Smooth muscle cell (in vitro differentiated cells): ENCODE data around the gene ACTN1. TPM values are rescaled to one million over a fixed set of nuclear protein-coding genes. Genes with fewer than 3 reads are reported as not detected.

ENCODE experiments used
- DNase-seq: peaks from one replicate; lab custom pipeline; 2025; ENCODE audit not compliant: unreplicated experiment; lab: John Stamatoyannopoulos, UW
- H2AFZ ChIP-seq: fragments of 200-600 bp; sonication (generic); 2 replicates; pipeline ENCODE4 v1.6.0; 2016; ENCODE audit warnings: antibody characterized with exemption, low read depth, mild to moderate bottlenecking
- H3F3A ChIP-seq: fragments of 200-600 bp; sonication (generic); 2 replicates; pipeline ENCODE4 v1.6.0; 2017; ENCODE audit warnings: antibody characterized with exemption, low read depth
- H3K27ac ChIP-seq: fragments of 200-600 bp; sonication (generic); 2 replicates; pipeline ENCODE4 v1.5.1; 2016; ENCODE audit warnings: low read depth, mild to moderate bottlenecking
- H3K27me3 ChIP-seq: fragments of 200-600 bp; sonication (generic); 2 replicates; pipeline ENCODE4 v1.6.1; 2016; ENCODE audit warnings: low read depth, mild to moderate bottlenecking
- H3K36me3 ChIP-seq: fragments of 200-600 bp; sonication (generic); 2 replicates; pipeline ENCODE4 v1.5.1; 2016; ENCODE audit warnings: low read depth
- H3K4me1 ChIP-seq: fragments of 200-600 bp; sonication (generic); 2 replicates; pipeline ENCODE4 v1.5.1; 2016; ENCODE audit warnings: low read depth
- H3K4me2 ChIP-seq: fragments of 200-600 bp; sonication (generic); 2 replicates; pipeline ENCODE4 v1.6.0; 2016; ENCODE audit warnings: mild to moderate bottlenecking
- H3K4me3 ChIP-seq: fragments of 200-600 bp; sonication (generic); 2 replicates; pipeline ENCODE4 v1.5.1; 2016; ENCODE audit warnings: mild to moderate bottlenecking
- H3K79me2 ChIP-seq: fragments of 200-600 bp; sonication (generic); 2 replicates; pipeline ENCODE4 v1.6.0; 2016; ENCODE audit warnings: low read depth, mild to moderate bottlenecking
- H3K9ac ChIP-seq: fragments of 200-600 bp; sonication (generic); 2 replicates; pipeline ENCODE4 v1.6.0; 2016; ENCODE audit warnings: low read depth
- H3K9me3 ChIP-seq: fragments of 200-600 bp; sonication (generic); replicated peaks from 2 replicates; pipeline ENCODE4 v1.5.1; 2016; ENCODE audit warnings: low read depth
- H4K20me1 ChIP-seq: fragments of 200-600 bp; sonication (generic); 2 replicates; pipeline ENCODE4 v1.6.0; 2016; ENCODE audit warnings: low read depth
- whole genome bisulfite sequencing: methylation state at CpG from one replicate; pipeline ENCODE4 v1.1.7; 2016; ENCODE audit warnings: low lambda C conversion rate; 5-methylcytosine and 5-hydroxymethylcytosine counted together
- polyA plus RNA-seq: library from polyadenylated mRNA; unstranded; fragments of >200 nt; fragmentation: Nextera tagmentation; extraction: Ambion mirVana; gene quantifications from 2 replicates; pipeline ENCODE4 v1.2.1, GENCODE V29; 2016
- total RNA-seq: library from RNA; depleted of rRNA; stranded (reverse); fragments of >200 nt; gene quantifications from 2 replicates; pipeline ENCODE4 v1.2.3, GENCODE V29; 2014
- TF ChIP-seq, protein P1 (sequence below): fragments of 200-600 bp; sonication (generic); IDR thresholded peaks from 2 replicates; pipeline ENCODE4 v1.5.1; 2017; ENCODE audit warnings: borderline replicate concordance, mild to moderate bottlenecking, antibody characterized with exemption; ENCODE audit not compliant: insufficient read depth, poor library complexity, severe bottlenecking

The ACTN1 gene
- total and polyA plus RNA-seq, 2 experiments from 2014 or later, result 422 to 806 TPM

DNA sequence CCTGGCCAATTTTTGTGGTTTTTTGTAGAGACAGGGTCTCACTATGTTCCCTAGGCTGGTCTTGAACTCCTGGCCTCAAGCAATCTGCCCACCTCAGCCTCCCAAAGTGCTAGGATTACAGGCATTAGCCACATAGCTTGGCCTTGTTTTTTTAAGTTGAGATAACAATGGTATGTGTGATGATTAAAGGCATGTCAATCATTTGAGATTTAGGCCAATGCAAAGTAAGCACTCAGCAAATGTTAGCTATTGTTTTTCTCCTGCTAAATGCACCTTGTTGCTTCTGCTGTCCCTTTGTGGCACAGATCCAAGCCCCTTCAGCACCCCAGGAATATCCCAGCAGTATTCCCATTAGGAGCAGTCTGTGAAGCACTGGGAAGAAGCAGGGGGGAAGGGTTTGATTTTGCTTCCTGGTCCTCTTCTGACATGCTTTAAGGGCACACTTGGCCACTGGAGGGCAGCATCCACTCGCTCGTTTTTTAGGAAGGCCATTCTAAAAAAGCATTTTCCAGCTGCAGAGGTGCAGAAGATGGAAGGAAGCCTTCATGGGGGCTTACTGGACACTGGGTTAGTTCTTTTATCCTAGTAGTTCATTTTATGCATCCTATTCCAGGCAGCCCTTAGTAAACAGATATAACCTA is 116.0 kb downstream of the ACTN1 start:
- no peaks in the 10 kb centered on the region for H3K79me2 ChIP-seq
- no peaks in the 10 kb centered on the region for H3K9me3 ChIP-seq
- H3F3A ChIP-seq, result peaks cover 22% of the 10 kb centered on the region
- no peaks in the 10 kb centered on the region for H3K36me3 ChIP-seq
- no peak overlapping the region for H3K9ac ChIP-seq
- H2AFZ ChIP-seq, result no peak overlapping the region
- H3K4me1 ChIP-seq, result no peaks in the 10 kb centered on the region
- H3K4me2 ChIP-seq, result no peak overlapping the region
- H4K20me1 ChIP-seq, result peaks cover 8% of the 10 kb centered on the region
- H3K27ac ChIP-seq, result no peak overlapping the region
- TF ChIP-seq, protein P1, sequence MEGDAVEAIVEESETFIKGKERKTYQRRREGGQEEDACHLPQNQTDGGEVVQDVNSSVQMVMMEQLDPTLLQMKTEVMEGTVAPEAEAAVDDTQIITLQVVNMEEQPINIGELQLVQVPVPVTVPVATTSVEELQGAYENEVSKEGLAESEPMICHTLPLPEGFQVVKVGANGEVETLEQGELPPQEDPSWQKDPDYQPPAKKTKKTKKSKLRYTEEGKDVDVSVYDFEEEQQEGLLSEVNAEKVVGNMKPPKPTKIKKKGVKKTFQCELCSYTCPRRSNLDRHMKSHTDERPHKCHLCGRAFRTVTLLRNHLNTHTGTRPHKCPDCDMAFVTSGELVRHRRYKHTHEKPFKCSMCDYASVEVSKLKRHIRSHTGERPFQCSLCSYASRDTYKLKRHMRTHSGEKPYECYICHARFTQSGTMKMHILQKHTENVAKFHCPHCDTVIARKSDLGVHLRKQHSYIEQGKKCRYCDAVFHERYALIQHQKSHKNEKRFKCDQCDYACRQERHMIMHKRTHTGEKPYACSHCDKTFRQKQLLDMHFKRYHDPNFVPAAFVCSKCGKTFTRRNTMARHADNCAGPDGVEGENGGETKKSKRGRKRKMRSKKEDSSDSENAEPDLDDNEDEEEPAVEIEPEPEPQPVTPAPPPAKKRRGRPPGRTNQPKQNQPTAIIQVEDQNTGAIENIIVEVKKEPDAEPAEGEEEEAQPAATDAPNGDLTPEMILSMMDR, result peak; percentile 69
- peak; percentile 9 for DNase-seq
- no peaks in the 10 kb centered on the region for H3K27me3 ChIP-seq
- H3K4me3 ChIP-seq, result no peak overlapping the region
- 6% methylated on average over 2 of the region's 2 CpGs for WGBS

DNA sequence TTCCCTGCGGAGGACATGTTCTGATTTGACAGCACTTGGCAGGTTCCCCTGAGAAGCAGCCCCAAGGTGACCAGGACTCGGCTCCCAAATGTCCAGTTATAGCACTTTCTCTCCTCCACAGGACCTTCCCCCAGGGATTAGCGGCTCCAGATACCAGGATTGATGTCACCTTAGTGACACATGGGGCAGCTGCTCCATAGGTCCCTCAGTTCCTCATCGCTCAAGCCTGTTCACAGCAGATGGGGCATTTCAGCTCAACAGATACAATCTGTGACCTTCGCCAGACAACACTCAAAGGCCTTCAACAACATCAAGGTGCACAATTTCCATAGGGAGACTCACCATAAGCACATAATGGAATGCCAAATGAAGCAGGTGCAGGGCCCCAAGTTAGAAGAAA is 118.3 kb downstream of the ACTN1 start:
- H3K36me3 ChIP-seq, result no peaks in the 10 kb centered on the region
- no peak overlapping the region for H3K4me2 ChIP-seq
- H3K4me3 ChIP-seq, result no peak overlapping the region
- H3K79me2 ChIP-seq, result no peaks in the 10 kb centered on the region
- H3K4me1 ChIP-seq, result no peaks in the 10 kb centered on the region
- H3K9me3 ChIP-seq, result no peaks in the 10 kb centered on the region
- TF ChIP-seq, protein P1, result no peak
- H3F3A ChIP-seq, result peaks cover 8% of the 10 kb centered on the region
- no peak overlapping the region for H2AFZ ChIP-seq
- H3K27ac ChIP-seq, result no peak overlapping the region
- H3K9ac ChIP-seq, result no peak overlapping the region
- no peak for DNase-seq
- H4K20me1 ChIP-seq, result no peaks in the 10 kb centered on the region
- no peaks in the 10 kb centered on the region for H3K27me3 ChIP-seq
- WGBS, result 95% methylated on average over 5 of the region's 5 CpGs

DNA sequence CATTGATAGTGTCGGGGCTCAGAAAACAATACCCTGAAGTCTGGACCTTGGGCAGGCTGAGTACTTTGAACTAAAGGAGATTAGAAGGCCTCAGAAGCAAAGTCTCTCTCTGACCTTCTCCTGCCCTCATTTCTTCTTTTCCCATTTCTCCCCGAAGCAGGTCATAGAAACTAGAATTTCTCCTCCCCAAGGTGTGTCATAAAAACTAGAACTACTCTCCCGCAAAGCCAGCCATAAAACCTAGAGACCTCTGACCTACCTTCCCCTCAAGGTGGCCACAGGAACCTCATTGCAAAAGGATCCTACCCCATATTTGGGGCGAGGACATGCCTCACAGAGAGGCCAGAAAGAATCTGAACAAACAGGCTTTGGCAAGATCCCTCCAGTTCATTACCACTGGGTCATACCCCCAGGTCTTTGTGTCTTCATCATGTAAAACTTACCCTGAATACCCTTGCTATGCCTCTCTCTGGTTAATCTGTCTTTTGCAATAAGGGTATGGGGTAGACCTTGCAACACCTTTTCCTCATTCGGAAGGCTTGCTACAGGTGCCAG is 121.5 kb downstream of the ACTN1 start:
- no peaks in the 10 kb centered on the region for H3K4me1 ChIP-seq
- TF ChIP-seq, protein P1, result no peak
- no peak for DNase-seq
- no peaks in the 10 kb centered on the region for H3K36me3 ChIP-seq
- no peak overlapping the region for H2AFZ ChIP-seq
- H3K4me3 ChIP-seq, result no peak overlapping the region
- H3K9ac ChIP-seq, result no peak overlapping the region
- WGBS, result 86% methylated on average over 5 of the region's 5 CpGs
- H3K79me2 ChIP-seq, result no peaks in the 10 kb centered on the region
- no peak overlapping the region for H3K4me2 ChIP-seq
- H3F3A ChIP-seq, result no peaks in the 10 kb centered on the region
- H4K20me1 ChIP-seq, result no peaks in the 10 kb centered on the region
- H3K27ac ChIP-seq, result no peak overlapping the region
- H3K27me3 ChIP-seq, result no peaks in the 10 kb centered on the region
- no peaks in the 10 kb centered on the region for H3K9me3 ChIP-seq

DNA sequence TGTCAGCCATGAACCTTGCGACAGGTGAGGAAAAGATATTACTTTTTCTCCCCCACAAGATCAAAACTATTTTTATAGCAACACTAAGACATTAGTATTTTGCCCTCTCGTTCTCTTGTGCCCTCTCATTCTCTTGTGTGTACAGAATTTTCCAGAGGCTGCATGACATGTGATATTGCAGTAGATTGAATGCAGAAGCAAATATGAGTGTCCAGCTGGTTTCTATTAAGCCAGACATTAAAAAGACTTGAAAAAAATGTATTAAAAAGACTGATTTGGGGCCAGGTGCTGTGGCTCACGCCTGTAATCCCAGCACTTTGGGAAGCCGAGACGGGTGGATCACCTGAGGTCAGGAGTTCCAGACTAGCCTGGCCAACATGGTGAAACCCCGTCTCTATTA is 122.5 kb downstream of the ACTN1 start:
- H3K36me3 ChIP-seq, result no peaks in the 10 kb centered on the region
- no peaks in the 10 kb centered on the region for H3F3A ChIP-seq
- no peak overlapping the region for H3K4me2 ChIP-seq
- no peaks in the 10 kb centered on the region for H4K20me1 ChIP-seq
- no peak overlapping the region for H3K27ac ChIP-seq
- TF ChIP-seq, protein P1, result no peak
- H3K9ac ChIP-seq, result no peak overlapping the region
- H3K79me2 ChIP-seq, result no peaks in the 10 kb centered on the region
- no peak for DNase-seq
- no peaks in the 10 kb centered on the region for H3K27me3 ChIP-seq
- no peaks in the 10 kb centered on the region for H3K9me3 ChIP-seq
- H3K4me3 ChIP-seq, result no peak overlapping the region
- 96% methylated on average over 6 of the region's 6 CpGs for WGBS
- H3K4me1 ChIP-seq, result no peaks in the 10 kb centered on the region
- no peak overlapping the region for H2AFZ ChIP-seq
